Astrocyte of the hippocampus (primary cell): Measurements from ENCODE around the gene NTNG1.

ENCODE experiments used
- DNase-seq: peaks from one replicate; pipeline ENCODE4 v3.0.0; 2011; ENCODE audit warnings: low read depth, low spot score

The NTNG1 gene

GRCh38 chr1:107404756-107405155 is 263.9 kb downstream of the NTNG1 start:
- DNase-seq, result peak; percentile 84

DNA sequence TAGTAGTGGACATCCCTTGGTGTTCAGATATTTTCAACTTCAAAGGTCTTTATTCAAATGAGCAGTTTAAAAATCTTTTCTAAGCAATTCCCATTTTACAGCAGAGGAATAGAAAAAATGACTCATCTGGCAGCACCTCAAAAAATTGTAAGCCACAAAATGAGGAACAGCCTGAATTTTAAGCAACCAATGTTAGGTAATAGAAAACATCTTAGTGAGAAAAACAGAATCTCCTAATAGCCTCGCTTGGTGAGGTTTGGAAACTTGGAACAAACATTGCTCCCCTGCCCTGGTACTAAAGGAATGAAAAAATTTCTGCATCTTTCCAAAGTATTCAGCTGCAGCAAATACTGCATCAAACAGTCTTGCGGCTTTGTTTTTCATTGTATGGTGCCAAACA is 264.4 kb downstream of the NTNG1 start:
- DNase-seq, result peak; percentile 88

GRCh38 chr1:107407011-107407410 is 266.2 kb downstream of the NTNG1 start:
- DNase-seq, result no peak

GRCh38 chr1:107413546-107413945 is 272.7 kb downstream of the NTNG1 start:
- no peak for DNase-seq

GRCh38 chr1:107413951-107414350 is 273.1 kb downstream of the NTNG1 start:
- DNase-seq, result no peak

DNA sequence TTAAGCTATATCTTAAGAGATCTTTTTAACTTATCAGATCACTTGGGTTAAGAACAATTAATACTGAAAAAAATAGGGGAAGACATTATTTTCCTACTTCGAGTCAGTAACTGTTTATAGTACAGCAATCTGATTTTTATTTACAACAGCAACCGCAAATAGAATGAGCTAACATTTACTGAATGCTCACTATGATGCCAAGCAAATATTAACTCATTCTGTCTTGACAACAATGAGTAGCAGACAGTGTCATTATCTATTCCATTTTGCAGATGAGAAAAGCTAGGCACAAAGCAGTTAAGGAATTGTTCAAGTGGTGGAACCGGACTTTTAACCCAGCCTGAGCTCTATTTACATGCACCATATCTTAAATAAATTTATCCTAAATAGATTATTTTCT is 273.7 kb downstream of the NTNG1 start:
- DNase-seq, result no peak

DNA sequence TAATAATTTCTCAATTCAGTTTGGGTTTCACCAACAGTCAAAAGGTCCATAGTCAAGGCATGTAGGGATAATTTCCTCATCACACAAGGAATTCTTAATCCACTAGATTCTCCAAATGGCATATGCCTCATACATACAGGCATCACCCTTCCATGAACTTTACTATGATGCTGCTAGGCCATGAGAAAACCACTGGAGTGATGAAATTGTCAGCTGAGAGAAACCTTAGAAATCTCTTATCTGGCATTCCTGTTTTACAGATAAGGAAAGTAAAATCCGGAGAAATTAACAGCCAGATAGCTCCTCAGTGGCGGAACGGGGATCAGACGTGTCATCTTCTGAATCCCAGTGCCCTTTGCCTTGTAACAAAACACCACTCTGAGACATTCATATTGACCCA is 274.4 kb downstream of the NTNG1 start:
- DNase-seq, result no peak

- no peak for DNase-seq
These were observed 278.2 kb downstream of the NTNG1 start for GRCh38 chr1:107419003-107419402.

- no peak for DNase-seq
These were observed 282.1 kb downstream of the NTNG1 start for GRCh38 chr1:107422901-107423300.

DNA sequence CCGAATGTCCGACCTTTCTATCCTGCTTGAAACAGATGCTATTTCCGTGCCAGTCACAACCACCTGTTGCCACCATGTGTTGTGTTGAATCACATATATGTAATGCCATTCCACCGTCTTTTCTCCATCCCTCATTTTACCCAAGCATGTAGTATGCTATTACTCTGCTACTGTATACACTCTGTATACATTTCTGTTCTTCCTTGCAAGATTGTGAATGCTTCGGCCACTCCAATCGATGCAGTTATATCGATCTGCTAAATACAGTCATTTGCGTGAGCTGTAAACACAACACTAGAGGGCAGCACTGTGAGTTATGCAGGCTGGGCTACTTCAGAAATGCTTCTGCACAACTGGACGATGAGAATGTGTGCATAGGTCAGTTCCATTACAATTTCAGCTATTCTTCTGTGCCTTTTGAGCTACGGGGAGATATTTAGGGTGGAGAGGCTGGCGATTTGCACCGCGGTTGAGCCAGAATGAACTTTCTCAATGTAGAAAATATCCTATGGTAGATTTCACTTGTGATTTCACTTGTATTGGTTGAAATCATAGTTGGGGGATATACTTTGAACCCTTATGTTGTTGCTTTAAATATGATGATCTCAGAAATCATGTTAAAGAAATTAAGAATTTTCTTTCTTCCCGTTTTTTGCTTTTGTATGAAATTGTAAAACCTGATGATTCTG is 289.8 kb downstream of the NTNG1 start:
- DNase-seq, result peak; percentile 37

DNA sequence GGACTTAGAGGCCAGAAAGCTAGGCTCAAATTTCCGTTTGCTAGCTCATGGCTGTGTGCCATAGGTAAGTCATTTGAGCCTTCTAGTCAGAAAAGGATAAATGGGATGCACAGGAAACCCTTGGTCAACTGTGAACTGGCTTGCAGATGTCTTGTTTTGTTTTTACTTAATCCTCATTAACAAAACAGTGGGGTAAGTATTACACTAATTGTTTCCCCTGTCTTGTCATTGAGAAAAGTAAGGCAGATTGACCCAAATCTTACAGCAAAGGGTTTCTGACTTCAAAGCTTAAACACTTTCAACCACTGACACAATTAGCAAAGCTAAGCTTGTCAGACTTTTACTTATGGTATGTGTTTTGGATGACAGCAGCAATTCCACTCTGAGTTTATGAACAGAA is 291.3 kb downstream of the NTNG1 start:
- no peak for DNase-seq

GRCh38 chr1:107433068-107433467 is 292.2 kb downstream of the NTNG1 start:
- DNase-seq, result no peak

GRCh38 chr1:107433635-107434360 is 293.0 kb downstream of the NTNG1 start:
- no peak for DNase-seq

- no peak for DNase-seq
These were observed 293.5 kb downstream of the NTNG1 start for GRCh38 chr1:107434361-107434693.

GRCh38 chr1:107436552-107437241 is 295.9 kb downstream of the NTNG1 start:
- DNase-seq, result no peak

DNA sequence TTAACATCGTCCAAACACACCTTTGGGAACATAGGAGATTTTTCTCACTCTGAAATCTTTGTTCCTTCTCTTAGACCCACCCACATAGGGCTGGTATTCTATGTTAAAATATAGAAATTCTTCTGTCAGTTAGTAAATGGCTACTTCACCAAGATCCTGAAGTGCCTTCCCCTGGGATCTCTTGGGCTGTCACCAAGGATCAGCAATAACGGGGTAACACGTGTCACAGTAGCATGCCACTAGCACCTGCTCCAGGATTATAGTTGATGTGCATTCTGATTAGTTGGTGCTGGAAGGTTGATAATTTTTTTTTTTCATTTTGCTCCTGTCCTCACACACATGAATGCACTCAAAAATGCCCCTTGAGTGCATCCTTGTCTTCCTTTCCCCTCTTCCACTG is 298.7 kb downstream of the NTNG1 start:
- DNase-seq, result no peak

DNA sequence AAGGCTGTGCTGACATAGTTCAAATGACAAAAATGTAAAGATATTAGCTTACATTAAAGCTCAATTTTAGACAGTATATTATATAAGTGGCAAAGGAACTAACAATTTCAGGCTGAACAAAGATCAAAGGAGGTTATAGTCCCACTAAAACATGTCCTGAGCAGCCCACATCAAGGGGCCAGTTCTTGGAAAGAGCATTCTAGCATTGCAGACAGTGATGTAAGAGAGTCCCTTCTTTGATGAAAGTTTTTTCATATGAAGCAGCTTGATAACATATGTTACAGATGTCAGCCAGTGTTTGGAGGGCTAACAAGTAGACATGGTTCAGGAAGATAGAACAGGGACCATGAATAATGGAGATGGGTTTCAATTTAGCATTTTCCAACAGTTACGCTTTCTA is 301.7 kb downstream of the NTNG1 start:
- DNase-seq, result no peak

DNA sequence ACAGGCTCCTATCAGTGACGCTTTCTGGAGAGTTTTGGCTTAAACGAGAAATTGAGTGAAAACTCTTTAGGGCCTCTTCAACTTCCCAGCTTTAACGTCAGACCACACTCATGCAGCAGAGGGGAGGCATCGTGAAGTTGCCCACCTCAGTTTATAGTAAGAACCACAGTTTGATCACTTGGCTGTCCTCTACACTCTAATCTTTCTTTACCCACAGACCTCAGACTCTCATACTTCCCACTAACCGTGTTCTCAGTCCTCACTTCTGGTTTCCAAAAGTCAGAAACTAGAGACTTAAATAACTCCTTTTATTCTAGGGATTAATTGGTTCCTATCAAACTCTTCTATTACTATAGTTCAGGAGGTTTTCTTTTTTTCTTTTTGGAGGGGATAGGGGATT is 302.2 kb downstream of the NTNG1 start:
- DNase-seq, result no peak

- no peak for DNase-seq
These were observed 303.0 kb downstream of the NTNG1 start for GRCh38 chr1:107443860-107444259.

- no peak for DNase-seq
These were observed 303.5 kb downstream of the NTNG1 start for GRCh38 chr1:107444302-107444701.

DNA sequence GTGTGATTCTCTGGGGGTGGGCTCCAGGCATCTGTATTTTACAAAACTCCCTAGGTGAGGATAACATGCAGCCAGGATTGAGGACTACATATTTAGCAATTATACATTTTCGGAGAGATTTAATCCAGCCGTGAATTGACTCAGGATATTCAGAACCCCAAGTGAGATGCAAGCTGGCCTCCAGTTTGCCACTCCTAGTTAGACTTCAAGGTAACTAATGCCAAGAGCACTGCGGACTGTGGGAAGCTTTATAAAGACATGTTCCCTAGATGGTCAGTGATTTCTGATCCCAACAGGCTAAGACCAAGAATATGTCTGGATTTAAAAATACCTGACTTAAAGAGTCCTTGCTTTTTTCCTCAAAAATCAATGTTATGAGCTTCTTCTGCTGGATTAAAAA is 308.5 kb downstream of the NTNG1 start:
- no peak for DNase-seq

- DNase-seq, result no peak
These were observed 310.2 kb downstream of the NTNG1 start for GRCh38 chr1:107450899-107451664.
